ENCODE measurements around the gene PDP2. TPM values are rescaled to one million over a fixed set of nuclear protein-coding genes. Genes with fewer than 3 reads are reported as not detected.

The PDP2 gene
- total RNA-seq, 1 experiment from 2014 or later: 23.1 TPM

- no peak overlapping the region for H2BK5ac ChIP-seq (ENCODE audit: insufficient read length, low read length)
- no peaks in the 10 kb centered on the region for H3K79me1 ChIP-seq (ENCODE audit: insufficient read depth, low read depth, low read length, poor library complexity, severe bottlenecking)
- TF ChIP-seq, protein P1, sequence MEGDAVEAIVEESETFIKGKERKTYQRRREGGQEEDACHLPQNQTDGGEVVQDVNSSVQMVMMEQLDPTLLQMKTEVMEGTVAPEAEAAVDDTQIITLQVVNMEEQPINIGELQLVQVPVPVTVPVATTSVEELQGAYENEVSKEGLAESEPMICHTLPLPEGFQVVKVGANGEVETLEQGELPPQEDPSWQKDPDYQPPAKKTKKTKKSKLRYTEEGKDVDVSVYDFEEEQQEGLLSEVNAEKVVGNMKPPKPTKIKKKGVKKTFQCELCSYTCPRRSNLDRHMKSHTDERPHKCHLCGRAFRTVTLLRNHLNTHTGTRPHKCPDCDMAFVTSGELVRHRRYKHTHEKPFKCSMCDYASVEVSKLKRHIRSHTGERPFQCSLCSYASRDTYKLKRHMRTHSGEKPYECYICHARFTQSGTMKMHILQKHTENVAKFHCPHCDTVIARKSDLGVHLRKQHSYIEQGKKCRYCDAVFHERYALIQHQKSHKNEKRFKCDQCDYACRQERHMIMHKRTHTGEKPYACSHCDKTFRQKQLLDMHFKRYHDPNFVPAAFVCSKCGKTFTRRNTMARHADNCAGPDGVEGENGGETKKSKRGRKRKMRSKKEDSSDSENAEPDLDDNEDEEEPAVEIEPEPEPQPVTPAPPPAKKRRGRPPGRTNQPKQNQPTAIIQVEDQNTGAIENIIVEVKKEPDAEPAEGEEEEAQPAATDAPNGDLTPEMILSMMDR (conservative IDR thresholded peaks at IDR 0.05): no peak
- Mint-ChIP-seq H3K4me1 (peaks cover 13 to 18% of the 10 kb centered on the region in 2 experiments), H3K27me3 (ENCODE audit: low read depth) (peaks cover 2% of the 10 kb centered on the region; the same call in 1 of the 2 replicates), H3K4me3 (peak overlapping the region; percentile 69 to 77), H3K9me3 (no peaks in the 10 kb centered on the region; a peak in 1 of 5 replicates), H3K27ac (peak overlapping the region in 1 of 3 experiments; percentile 78; a peak in 1 of 7 replicates), H3K36me3 (ENCODE audit: insufficient read depth in 1 of 3, low read depth in 3 of 3) (no peaks in the 10 kb centered on the region)
- no peak for DNase-seq
- H4K8ac ChIP-seq (replicated peaks; ENCODE audit: insufficient read length, low read depth, low read length): no peak overlapping the region
- no peak overlapping the region for H2AK5ac ChIP-seq (ENCODE audit: insufficient read length, low read length)
- peak overlapping the region; percentile 52 for H3K4me2 ChIP-seq (ENCODE audit: insufficient read depth, insufficient read length, low read length)
- no peak overlapping the region for H3K9ac ChIP-seq (ENCODE audit: extremely low read depth, insufficient read length, low read length)
- no peak overlapping the region for H3K14ac ChIP-seq (ENCODE audit: insufficient read depth, low read length)
- no peak overlapping the region for H3K27ac ChIP-seq (ENCODE audit: insufficient read length, low read depth, low read length)
- H3K79me2 ChIP-seq (ENCODE audit: insufficient read depth, low read length): no peaks in the 10 kb centered on the region
- H3K23me2 ChIP-seq (ENCODE audit: insufficient read length, low read depth, low read length, poor library complexity, severe bottlenecking): no peaks in the 10 kb centered on the region
- H2BK20ac ChIP-seq (ENCODE audit: low read depth, low read length, poor library complexity, severe bottlenecking): no peak overlapping the region
- no peak overlapping the region for H2BK12ac ChIP-seq (ENCODE audit: insufficient read length, low read depth, low read length)
- H3T11ph ChIP-seq (ENCODE audit: low read length): no peak overlapping the region
- H3K56ac ChIP-seq (ENCODE audit: insufficient read length, low read depth, low read length): no peak overlapping the region
- no peak overlapping the region for H3K23ac ChIP-seq (ENCODE audit: insufficient read length, low read depth, low read length)
- no peak overlapping the region for H4K5ac ChIP-seq (ENCODE audit: insufficient read length, low read depth, low read length)
- H3K4ac ChIP-seq (ENCODE audit: low read depth, low read length): no peak overlapping the region
- H2BK120ac ChIP-seq (ENCODE audit: low read depth, low read length, poor library complexity, severe bottlenecking): no peak overlapping the region
- no peaks in the 10 kb centered on the region for H3K9me3 ChIP-seq (ENCODE audit: control insufficient read depth, low read depth, low read length)
- H3K18ac ChIP-seq (ENCODE audit: insufficient read length, low read depth, low read length): no peak overlapping the region
- H4K91ac ChIP-seq (ENCODE audit: insufficient read length, low read depth, low read length): no peak overlapping the region
- WGBS (ENCODE audit: extremely low coverage, insufficient read length, low lambda C conversion rate): no CpG with 5 or more reads among the region's 4 CpGs
- no peaks in the 10 kb centered on the region for H3K27me3 ChIP-seq (ENCODE audit: insufficient read depth, low read length)
- H4K20me1 ChIP-seq (ENCODE audit: control insufficient read depth, insufficient read depth, insufficient read length): no peaks in the 10 kb centered on the region
- no peak overlapping the region for H2BK15ac ChIP-seq (ENCODE audit: low read depth, low read length)
- no peaks in the 10 kb centered on the region; the same call in 1 of the 2 replicates for H3K4me1 ChIP-seq (ENCODE audit: insufficient read depth, low read length)
- H2AFZ ChIP-seq (ENCODE audit: low read length): no peak overlapping the region
These were observed 7.8 kb upstream of the PDP2 start for GRCh38 chr16:66872559-66872942.
